ENCODE data around the gene PDLIM5.

Gene PDLIM5

DNA sequence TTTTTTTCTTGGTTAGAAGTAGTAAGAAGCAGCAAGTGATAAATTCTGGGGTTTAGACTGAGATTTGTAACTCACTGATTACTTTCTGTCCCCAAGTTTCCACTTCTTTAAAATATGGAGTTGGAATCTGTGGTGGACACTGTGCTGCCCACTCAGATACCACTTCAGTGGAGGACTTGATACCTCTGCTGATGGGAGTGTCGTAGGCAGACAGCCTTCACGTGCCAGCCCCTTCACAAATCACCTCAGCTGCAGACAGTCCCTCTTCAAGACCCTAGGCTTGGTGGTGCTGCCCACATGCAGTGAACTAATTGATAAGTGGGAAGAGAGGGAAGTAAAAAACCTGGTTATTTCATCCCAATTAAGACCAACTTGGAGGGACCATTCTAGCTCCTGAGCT is 139.5 kb downstream of the PDLIM5 start:
- POLR2A ChIA-PET (ENCODE audit: low non-redundant PET), result no interaction called here
- DNase-seq (ENCODE audit: low spot score), result no peak
- H3K27ac ChIP-seq, result no peak overlapping the region
- TF ChIP-seq, protein P1, sequence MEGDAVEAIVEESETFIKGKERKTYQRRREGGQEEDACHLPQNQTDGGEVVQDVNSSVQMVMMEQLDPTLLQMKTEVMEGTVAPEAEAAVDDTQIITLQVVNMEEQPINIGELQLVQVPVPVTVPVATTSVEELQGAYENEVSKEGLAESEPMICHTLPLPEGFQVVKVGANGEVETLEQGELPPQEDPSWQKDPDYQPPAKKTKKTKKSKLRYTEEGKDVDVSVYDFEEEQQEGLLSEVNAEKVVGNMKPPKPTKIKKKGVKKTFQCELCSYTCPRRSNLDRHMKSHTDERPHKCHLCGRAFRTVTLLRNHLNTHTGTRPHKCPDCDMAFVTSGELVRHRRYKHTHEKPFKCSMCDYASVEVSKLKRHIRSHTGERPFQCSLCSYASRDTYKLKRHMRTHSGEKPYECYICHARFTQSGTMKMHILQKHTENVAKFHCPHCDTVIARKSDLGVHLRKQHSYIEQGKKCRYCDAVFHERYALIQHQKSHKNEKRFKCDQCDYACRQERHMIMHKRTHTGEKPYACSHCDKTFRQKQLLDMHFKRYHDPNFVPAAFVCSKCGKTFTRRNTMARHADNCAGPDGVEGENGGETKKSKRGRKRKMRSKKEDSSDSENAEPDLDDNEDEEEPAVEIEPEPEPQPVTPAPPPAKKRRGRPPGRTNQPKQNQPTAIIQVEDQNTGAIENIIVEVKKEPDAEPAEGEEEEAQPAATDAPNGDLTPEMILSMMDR (conservative IDR thresholded peaks at IDR 0.05; ENCODE audit: low read depth), result no peak
- CTCF ChIA-PET, result interaction anchor here (0.7 kb wide), 1 partner anchor 261 kb away, joined by 3 read pairs; no protein-coding TSS in a partner anchor

DNA sequence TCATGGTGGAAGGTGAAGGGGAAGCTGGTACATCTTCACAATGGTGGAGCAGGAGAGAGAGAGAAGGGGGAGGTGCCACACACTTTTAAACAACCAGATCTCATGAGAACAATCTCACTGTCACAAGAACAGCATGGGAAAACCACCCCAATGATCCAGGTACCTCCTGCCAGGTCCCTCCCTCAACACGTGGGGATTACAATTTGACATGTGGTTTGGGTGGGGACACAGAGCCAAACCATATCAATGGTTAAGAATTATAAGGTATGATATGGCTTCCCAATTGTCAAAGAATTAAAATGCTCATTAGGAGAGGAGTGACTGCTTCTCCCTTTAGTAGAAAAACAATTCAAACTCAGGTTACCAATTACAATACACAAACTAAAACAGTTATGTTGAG is 143.3 kb downstream of the PDLIM5 start:
- CTCF ChIA-PET, result interaction anchor here (0.7 kb wide), 1 partner anchor 16 kb away, joined by 5 read pairs; no protein-coding TSS in a partner anchor
- TF ChIP-seq, protein P1 (conservative IDR thresholded peaks at IDR 0.05; ENCODE audit: low read depth), result no peak

DNA sequence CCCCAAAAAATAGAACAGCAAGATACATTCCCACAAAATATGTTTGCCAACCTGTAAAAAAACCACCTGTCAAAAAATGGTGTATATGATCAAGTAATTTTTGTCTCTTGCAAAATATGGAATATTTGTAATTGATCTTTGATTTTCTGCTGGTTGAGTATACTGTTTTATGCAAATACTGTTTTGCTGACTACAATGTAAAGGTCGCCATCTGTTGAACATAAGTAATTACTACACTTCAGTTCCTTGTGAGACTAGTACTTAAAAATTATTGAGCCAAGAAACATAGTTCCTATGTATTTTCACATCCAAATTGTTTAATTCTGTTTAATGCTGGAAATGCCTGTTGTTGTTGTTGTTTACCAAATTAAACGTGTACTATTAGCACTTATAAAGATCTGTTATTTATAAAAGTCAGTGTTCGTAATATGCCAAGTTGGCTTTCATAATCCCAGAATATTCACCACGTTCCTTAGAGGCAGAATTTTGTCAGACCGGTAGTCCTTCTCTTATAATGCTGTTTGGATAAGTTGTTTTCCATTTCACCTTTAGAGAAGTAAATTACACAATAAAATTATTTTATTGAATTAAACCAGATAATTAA is 144.2 kb downstream of the PDLIM5 start:
- H3K27ac ChIP-seq, result no peak overlapping the region
- TF ChIP-seq, protein P1 (conservative IDR thresholded peaks at IDR 0.05; ENCODE audit: low read depth), result peak; percentile 73
- peak; percentile 27 for DNase-seq (ENCODE audit: low spot score)
- ChIA-PET POLR2A (ENCODE audit: low non-redundant PET) (no interaction called here), CTCF (interaction anchor here (0.6 to 0.7 kb wide), 2 partner anchors 17 to 77 kb away, joined by 3 to 5 read pairs; no protein-coding TSS in a partner anchor)

More for the DNA sequence above, 143.3 kb downstream of the PDLIM5 start:
- H3K27ac ChIP-seq, result no peak overlapping the region
- POLR2A ChIA-PET (ENCODE audit: low non-redundant PET), result no interaction called here
- DNase-seq (ENCODE audit: low spot score), result no peak

DNA sequence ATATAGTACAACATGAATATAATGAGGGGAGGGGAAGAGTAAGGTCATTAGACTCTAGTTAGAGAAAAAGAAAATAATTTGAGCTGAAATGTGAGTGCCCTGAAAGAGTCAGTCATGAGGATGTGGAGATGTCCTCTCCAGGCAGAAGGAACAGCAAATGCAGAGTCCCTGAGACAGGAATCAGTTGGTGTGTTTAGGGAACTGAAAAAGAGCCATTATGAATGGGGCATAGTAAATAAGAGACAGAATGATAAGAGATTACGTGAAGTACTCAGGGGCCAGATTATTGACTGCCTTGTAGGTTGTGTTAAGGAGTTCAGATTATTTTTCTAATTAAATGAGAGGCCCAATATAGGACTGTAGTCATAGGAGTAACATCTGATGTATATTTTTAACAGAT is 147.0 kb downstream of the PDLIM5 start:
- DNase-seq (ENCODE audit: low spot score), result no peak
- TF ChIP-seq, protein P1 (conservative IDR thresholded peaks at IDR 0.05; ENCODE audit: low read depth), result no peak
- ChIA-PET CTCF (no interaction called here), POLR2A (ENCODE audit: low non-redundant PET) (no interaction called here)
- H3K27ac ChIP-seq, result no peak overlapping the region

DNA sequence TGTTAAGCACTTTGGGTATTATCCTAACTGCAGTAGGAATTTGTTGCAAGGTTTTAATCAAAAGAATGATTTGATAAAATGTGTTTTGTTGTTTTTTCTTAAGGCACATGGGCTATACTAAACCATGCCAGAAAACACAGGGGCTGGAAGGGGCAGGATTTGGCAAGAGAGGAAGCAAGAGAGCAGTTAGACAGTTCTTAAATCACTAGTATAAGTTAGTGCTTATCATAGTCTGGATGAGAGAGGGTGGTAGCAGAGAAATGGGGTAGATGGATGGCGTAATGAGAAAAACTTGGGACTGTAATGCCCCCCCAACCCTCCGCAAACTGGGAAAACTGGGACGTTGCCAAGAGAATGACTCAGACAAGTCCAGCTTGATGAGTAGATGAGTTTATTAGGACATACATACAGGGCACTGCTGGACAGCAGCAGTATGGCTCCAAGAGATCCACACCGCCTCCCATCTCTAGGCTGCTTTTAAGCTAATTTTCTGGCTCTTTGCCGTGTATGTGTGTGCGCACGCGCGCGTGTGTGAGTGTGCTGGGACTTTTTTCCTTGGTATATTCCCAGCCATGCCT is 151.5 kb downstream of the PDLIM5 start:
- ChIA-PET POLR2A (ENCODE audit: low non-redundant PET) (no interaction called here), CTCF (no interaction called here)
- TF ChIP-seq, protein P1 (conservative IDR thresholded peaks at IDR 0.05; ENCODE audit: low read depth), result no peak
- H3K27ac ChIP-seq, result no peak overlapping the region
- DNase-seq (ENCODE audit: low spot score), result peak; percentile 31

DNA sequence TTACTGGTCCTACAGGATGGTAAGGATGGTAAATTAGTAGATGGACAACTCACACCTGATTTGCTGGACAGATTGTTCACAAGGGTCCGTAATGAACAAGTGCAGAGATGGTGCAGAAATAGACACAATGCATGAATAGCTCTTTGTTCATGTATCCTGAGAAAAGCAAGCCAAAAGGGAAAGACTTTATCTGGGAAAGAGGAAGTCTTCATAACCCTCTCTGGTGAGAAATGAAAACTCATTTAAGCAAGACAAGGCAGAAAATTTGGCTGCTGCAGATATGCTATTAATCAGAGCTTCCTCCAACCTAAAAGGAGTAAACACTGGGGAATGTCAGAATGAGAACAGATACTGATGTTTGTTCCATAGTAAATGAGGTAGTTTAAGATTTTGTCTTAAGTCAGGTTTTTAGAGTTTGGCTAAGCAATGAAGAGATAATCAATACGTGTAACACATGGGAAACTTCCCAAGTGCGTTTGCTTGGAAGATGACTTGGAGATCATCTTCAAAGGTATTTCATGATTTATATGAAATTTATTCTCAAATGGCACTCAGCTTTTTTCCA is 153.6 kb downstream of the PDLIM5 start:
- TF ChIP-seq, protein P1 (conservative IDR thresholded peaks at IDR 0.05; ENCODE audit: low read depth), result no peak
- H3K27ac ChIP-seq, result no peak overlapping the region
- DNase-seq (ENCODE audit: low spot score), result no peak
- POLR2A ChIA-PET (ENCODE audit: low non-redundant PET), result interaction anchor here (0.5 kb wide), 1 partner anchor 140 kb away, joined by 3 read pairs; no protein-coding TSS in a partner anchor
- CTCF ChIA-PET, result no interaction called here
